GM23248 (cell line): ENCODE measurements around the gene SRC. TPM values are rescaled to one million over a fixed set of nuclear protein-coding genes. Genes with fewer than 3 reads are reported as not detected.

ENCODE experiments used
- DNase-seq: peaks from one replicate; pipeline ENCODE4 v3.0.0-alpha.2; 2015
- H2AFZ ChIP-seq: fragments of 200-600 bp; sonication (generic); 2 replicates; pipeline ENCODE4 v1.6.1; 2016; ENCODE audit warnings: antibody characterized with exemption
- H3F3A ChIP-seq: fragments of 200-600 bp; sonication (generic); 2 replicates; pipeline ENCODE4 v1.6.1; 2016; ENCODE audit warnings: mild to moderate bottlenecking, antibody characterized with exemption, mixed run types; ENCODE audit not compliant: insufficient read depth
- H3K27ac ChIP-seq: fragments of 200-600 bp; sonication (generic); 2 replicates; pipeline ENCODE4 v1.5.1; 2016; ENCODE audit warnings: mild to moderate bottlenecking
- H3K27me3 ChIP-seq: fragments of 200-600 bp; sonication (generic); replicated peaks from 2 replicates; pipeline ENCODE4 v1.6.1; 2016; ENCODE audit warnings: mild to moderate bottlenecking; ENCODE audit not compliant: insufficient read depth
- H3K36me3 ChIP-seq: fragments of 200-600 bp; sonication (generic); 2 replicates; pipeline ENCODE4 v1.6.1; 2016; ENCODE audit warnings: low read depth, mild to moderate bottlenecking
- H3K4me1 ChIP-seq: fragments of 200-600 bp; sonication (generic); 2 replicates; pipeline ENCODE4 v1.6.1; 2016; ENCODE audit warnings: mild to moderate bottlenecking; ENCODE audit not compliant: insufficient read depth
- H3K4me2 ChIP-seq: fragments of 200-600 bp; sonication (generic); one replicate; pipeline ENCODE4 v1.6.1; 2016; ENCODE audit warnings: mild to moderate bottlenecking; ENCODE audit not compliant: unreplicated experiment
- H3K4me3 ChIP-seq: fragments of 200-600 bp; sonication (generic); 2 replicates; pipeline ENCODE4 v1.5.1; 2016; ENCODE audit warnings: mild to moderate bottlenecking
- H3K79me2 ChIP-seq: fragments of 200-600 bp; sonication (generic); 2 replicates; pipeline ENCODE4 v1.6.1; 2016; ENCODE audit warnings: mild to moderate bottlenecking; ENCODE audit not compliant: insufficient read depth
- H3K9ac ChIP-seq: fragments of 200-600 bp; sonication (generic); 2 replicates; pipeline ENCODE4 v1.6.1; 2016; ENCODE audit warnings: mild to moderate bottlenecking
- H3K9me2 ChIP-seq: fragments of 200-600 bp; sonication (generic); 2 replicates; pipeline ENCODE4 v1.6.1; 2016; ENCODE audit warnings: mixed run types, mild to moderate bottlenecking, moderate library complexity; ENCODE audit not compliant: insufficient read depth
- H3K9me3 ChIP-seq: fragments of 200-600 bp; sonication (generic); one replicate; pipeline ENCODE4 v1.6.1; 2017; ENCODE audit warnings: low read depth
- H4K20me1 ChIP-seq: fragments of 200-600 bp; sonication (generic); 2 replicates; pipeline ENCODE4 v1.6.0; 2016; ENCODE audit not compliant: insufficient read depth
- EZH2 ChIP-seq: fragments of 200-600 bp; sonication (generic); IDR thresholded peaks from 2 replicates; pipeline ENCODE4 v1.6.1; 2018; ENCODE audit warnings: antibody characterized with exemption, mild to moderate bottlenecking; ENCODE audit not compliant: insufficient read depth, poor library complexity, severe bottlenecking
- EZH2phosphoT487 ChIP-seq: fragments of 200-600 bp; sonication (generic); IDR thresholded peaks from 2 replicates; pipeline ENCODE4 v1.6.1; 2018; ENCODE audit warnings: antibody characterized with exemption, moderate library complexity, mild to moderate bottlenecking, low read depth; ENCODE audit not compliant: insufficient read depth
- whole genome bisulfite sequencing, 2 experiments: methylation state at CpG; one replicate each; pipeline ENCODE4 v1.1.6; 2015 to 2017; ENCODE audit warnings: low lambda C conversion rate in 2 of 2, low coverage in 1 of 2; ENCODE audit errors: missing lambda C conversion rate in 2 of 2; 5-methylcytosine and 5-hydroxymethylcytosine counted together
- in situ Hi-C: fragments of 300-500 bp; cut with MboI; formaldehyde crosslinking; loops from 2 replicates; pipeline ENCODE4 v1.15.0; 2020
- polyA plus RNA-seq: library from polyadenylated mRNA; unstranded; fragments of >200 nt; fragmentation: Nextera tagmentation; extraction: Ambion mirVana; gene quantifications from 2 replicates; pipeline ENCODE4 v1.2.1, GENCODE V29; 2016
- total RNA-seq: library from RNA; depleted of rRNA; stranded (reverse); fragments of >200 nt; shearing (Covaris generic); gene quantifications from 2 replicates; pipeline ENCODE4 v1.2.3, GENCODE V29; 2014

The SRC gene
- total and polyA plus RNA-seq, 2 experiments from 2014 or later: 17.0 to 28.6 TPM

GRCh38 chr20:37308086-37309050, 37.6 kb upstream of the SRC start:
- Histone ChIP-seq H3K9me3 (no peaks in the 10 kb centered on the region), H3K9ac (no peak overlapping the region), H3K36me3 (0 out of 2 replicates have a peak, but pooled peaks cover 7% of the 10 kb centered on the region), H3K79me2 (peaks cover 82% of the 10 kb centered on the region), H3K27ac (no peak overlapping the region), H3K4me3 (no peak overlapping the region), H3K4me1 (peaks cover 14% of the 10 kb centered on the region), H3K27me3 (no peaks in the 10 kb centered on the region), H3K4me2 (no peak overlapping the region), H3K9me2 (no peaks in the 10 kb centered on the region), H2AFZ (no peak overlapping the region), H3F3A (peaks cover 14% of the 10 kb centered on the region; the same call in 1 of the 2 replicates), H4K20me1 (no peaks in the 10 kb centered on the region)
- in situ Hi-C loops: no loop called here
- WGBS, 2 experiments: 79 to 86% methylated on average over 8 of the region's 8 CpGs
- no peak for TF ChIP-seq EZH2phosphoT487
- no peak for DNase-seq

- Histone ChIP-seq H3K4me3 (no peak overlapping the region), H2AFZ (no peak overlapping the region), H3K79me2 (peaks cover 90% of the 10 kb centered on the region), H3K36me3 (no peaks in the 10 kb centered on the region), H3F3A (peaks cover 14% of the 10 kb centered on the region; the same call in 1 of the 2 replicates), H3K9me3 (no peaks in the 10 kb centered on the region), H3K27me3 (no peaks in the 10 kb centered on the region), H3K4me1 (peaks cover 21% of the 10 kb centered on the region), H4K20me1 (no peaks in the 10 kb centered on the region), H3K9me2 (no peaks in the 10 kb centered on the region), H3K4me2 (no peak overlapping the region), H3K9ac (no peak overlapping the region), H3K27ac (no peak overlapping the region)
- in situ Hi-C loops: no loop called here
- no peak for DNase-seq
- 96 to 99% methylated on average over 6 of the region's 6 CpGs for WGBS, 2 experiments
- TF ChIP-seq EZH2 (no peak), EZH2phosphoT487 (no peak)
Observed at GRCh38 chr20:37309290-37309689, 36.6 kb upstream of the SRC start.

GRCh38 chr20:37309936-37310590, 35.9 kb upstream of the SRC start:
- Histone ChIP-seq H3K9me2 (no peaks in the 10 kb centered on the region), H3K4me3 (no peak overlapping the region), H2AFZ (no peak overlapping the region), H4K20me1 (no peaks in the 10 kb centered on the region), H3K9me3 (no peaks in the 10 kb centered on the region), H3K9ac (no peak overlapping the region), H3F3A (peaks cover 14% of the 10 kb centered on the region; the same call in 1 of the 2 replicates), H3K36me3 (no peaks in the 10 kb centered on the region), H3K27me3 (no peaks in the 10 kb centered on the region), H3K4me1 (peaks cover 28% of the 10 kb centered on the region), H3K4me2 (no peak overlapping the region), H3K27ac (no peak overlapping the region), H3K79me2 (peaks cover 86% of the 10 kb centered on the region)
- WGBS, 2 experiments: 58 to 59% methylated on average over 16 of the region's 16 CpGs
- in situ Hi-C loops: no loop called here
- TF ChIP-seq EZH2phosphoT487 (no peak), EZH2 (no peak)
- no peak for DNase-seq

GRCh38 chr20:37310951-37311350, 35.0 kb upstream of the SRC start:
- Histone ChIP-seq H4K20me1 (no peaks in the 10 kb centered on the region), H3K4me1 (peaks cover 33% of the 10 kb centered on the region), H3K9me2 (no peaks in the 10 kb centered on the region), H2AFZ (no peak overlapping the region), H3K4me2 (no peak overlapping the region), H3K36me3 (no peaks in the 10 kb centered on the region), H3K79me2 (peaks cover 79% of the 10 kb centered on the region), H3K27ac (no peak overlapping the region), H3K4me3 (no peak overlapping the region), H3K9ac (no peak overlapping the region), H3K27me3 (no peaks in the 10 kb centered on the region), H3K9me3 (no peaks in the 10 kb centered on the region), H3F3A (peaks cover 14% of the 10 kb centered on the region; the same call in 1 of the 2 replicates)
- TF ChIP-seq EZH2 (no peak), EZH2phosphoT487 (no peak)
- no peak for DNase-seq
- in situ Hi-C loops: no loop called here
- 86 to 93% methylated on average over 11 of the region's 11 CpGs for WGBS, 2 experiments
